GM12878 (cell line): ENCODE results near the gene SPAG16. TPM values are rescaled to one million over a fixed set of nuclear protein-coding genes. Genes with fewer than 3 reads are reported as not detected.

Experiments used
- ATAC-seq: fragments of 200-7000 bp; cut with Tn5 transposase; 3 replicates; pipeline ENCODE4 v1.9.1; 2020; ENCODE audit warnings: mild to moderate bottlenecking, moderate library complexity
- BruUV-seq: library from RNA; stranded (reverse); fragments of 400-500 nt; replicated peaks from 2 replicates; lab custom pipeline; 2021; lab: Mats Ljungman, UMichigan
- CTCF ChIA-PET: fragments of 300-600 bp; sonication (Branson Sonifier 250); formaldehyde crosslinking; extraction: SDS; loops from one replicate; lab custom pipeline; 2021; ENCODE audit warnings: inconsistent platforms; lab: Yijun Ruan, JAX
- POLR2A ChIA-PET: fragments of 350-600 bp; formaldehyde crosslinking; extraction: SDS; loops from one replicate; lab custom pipeline; 2021; ENCODE audit warnings: inconsistent platforms; lab: Charles Lee
- RAD21 ChIA-PET: fragments of 300-600 bp; sonication (Branson Sonifier 250); formaldehyde crosslinking; loops from one replicate; lab custom pipeline; 2023; ENCODE audit warnings: antibody characterized with exemption; ENCODE audit not compliant: unreplicated experiment; lab: Charles Lee
- SMC1A ChIA-PET: fragments of 300-600 bp; sonication (Branson Sonifier 250); formaldehyde crosslinking; loops from one replicate; lab custom pipeline; 2023; ENCODE audit not compliant: unreplicated experiment, uncharacterized antibody; lab: Charles Lee
- DNase-seq: peaks from one replicate; pipeline ENCODE4 v3.0.0-alpha.2; 2011; ENCODE audit warnings: low read depth, low spot score
- FAIRE-seq: peaks from 3 replicates; lab custom pipeline; 2011; peaks lifted over from hg19 to GRCh38; lab: Jason Lieb, UNC
- H2AFZ ChIP-seq: 2 replicates; pipeline ENCODE4 v1.6.0; 2011; ENCODE audit warnings: low read depth, low read length, control low read depth; ENCODE audit not compliant: control insufficient read depth
- H3K27ac ChIP-seq: 2 replicates; pipeline ENCODE4 v1.5.1; 2011; ENCODE audit warnings: control low read depth; ENCODE audit not compliant: control insufficient read depth, insufficient read depth
- H3K27me3 ChIP-seq, 2 experiments: replicated peaks in 1 of 2; 2 replicates each; pipeline versions ENCODE4 v1.6.0 to v1.6.1; 2011; ENCODE audit warnings: low read length in 1 of 2; ENCODE audit not compliant: control insufficient read depth in 2 of 2, insufficient read depth in 2 of 2
- H3K36me3 ChIP-seq, 2 experiments: 2 replicates each; pipeline ENCODE4 v1.5.1; 2011; ENCODE audit warnings: low read length in 1 of 2; ENCODE audit not compliant: control insufficient read depth in 2 of 2, insufficient read depth in 2 of 2
- H3K4me1 ChIP-seq: 2 replicates; pipeline ENCODE4 v1.6.1; 2011; ENCODE audit warnings: mild to moderate bottlenecking, low read length, moderate library complexity, mixed read lengths; ENCODE audit not compliant: control insufficient read depth, insufficient read depth
- H3K4me2 ChIP-seq: 2 replicates; pipeline ENCODE4 v1.6.0; 2011; ENCODE audit warnings: control low read depth; ENCODE audit not compliant: control insufficient read depth, insufficient read depth
- H3K4me3 ChIP-seq: fragments of 200-600 bp; sonication (generic); 2 replicates; pipeline ENCODE4 v1.5.1; 2016
- H3K79me2 ChIP-seq: 2 replicates; pipeline ENCODE4 v1.6.0; 2011; ENCODE audit warnings: low read length; ENCODE audit not compliant: control insufficient read depth, insufficient read depth
- H3K9ac ChIP-seq: 2 replicates; pipeline ENCODE4 v1.8.0; 2011; ENCODE audit warnings: low read length, control low read depth, mixed read lengths; ENCODE audit not compliant: control insufficient read depth, insufficient read depth
- H3K9me3 ChIP-seq: replicated peaks from 3 replicates; pipeline ENCODE4 v1.5.1; 2011; ENCODE audit warnings: mild to moderate bottlenecking, low read length; ENCODE audit not compliant: control insufficient read depth, insufficient read depth
- H4K20me1 ChIP-seq: 2 replicates; pipeline ENCODE4 v1.6.0; 2011; ENCODE audit not compliant: control insufficient read depth, insufficient read depth
- BACH1 ChIP-seq: fragments of 450-650 bp; IDR thresholded peaks from 2 replicates; pipeline ENCODE4 v1.6.1; 2017; ENCODE audit warnings: mild to moderate bottlenecking, borderline replicate concordance
- CBFB ChIP-seq: IDR thresholded peaks from 2 replicates; pipeline ENCODE4 v1.6.1; 2016; ENCODE audit warnings: antibody characterized with exemption, low read depth
- ESRRA ChIP-seq: IDR thresholded peaks from 2 replicates; pipeline ENCODE4 v1.6.1; 2012; ENCODE audit warnings: mild to moderate bottlenecking, low read length, improper control_type of control experiment
- FOXM1 ChIP-seq: IDR thresholded peaks from 2 replicates; pipeline ENCODE4 v1.6.1; 2012; ENCODE audit warnings: low read depth, mild to moderate bottlenecking, inconsistent platforms, low read length, moderate library complexity
- GABPA ChIP-seq: IDR thresholded peaks from 2 replicates; pipeline ENCODE4 v1.6.1; 2014; ENCODE audit warnings: antibody characterized with exemption, low read depth, mild to moderate bottlenecking, inconsistent platforms
- MYC ChIP-seq: IDR thresholded peaks from 2 replicates; pipeline ENCODE4 v1.6.1; 2011; ENCODE audit warnings: mild to moderate bottlenecking, low read length, moderate library complexity, inconsistent platforms; ENCODE audit not compliant: insufficient read depth, insufficient replicate concordance, insufficient read length, severe bottlenecking
- NBN ChIP-seq: fragments of 450-650 bp; IDR thresholded peaks from 2 replicates; pipeline ENCODE4 v1.6.1; 2016
- NFXL1 ChIP-seq: fragments of 450-650 bp; IDR thresholded peaks from 2 replicates; pipeline ENCODE4 v1.6.1; 2017; ENCODE audit warnings: antibody characterized with exemption, mild to moderate bottlenecking, borderline replicate concordance
- PML ChIP-seq: IDR thresholded peaks from 2 replicates; pipeline ENCODE4 v1.6.1; 2012; ENCODE audit warnings: low read length, inconsistent platforms
- RB1 ChIP-seq: fragments of 450-650 bp; formaldehyde crosslinking; IDR thresholded peaks from 2 replicates; pipeline ENCODE4 v1.6.1; 2017; ENCODE audit warnings: mild to moderate bottlenecking, borderline replicate concordance
- RBBP5 ChIP-seq: fragments of 200-600 bp; sonication (generic); conservative IDR thresholded peaks from 2 replicates; pipeline ENCODE4 v1.6.1; 2016
- SREBF1 ChIP-seq: IDR thresholded peaks from 2 replicates; pipeline ENCODE4 v1.6.1; 2012; ENCODE audit warnings: mild to moderate bottlenecking, low read length
- SUPT20H ChIP-seq: IDR thresholded peaks from 2 replicates; pipeline ENCODE4 v1.6.1; 2011; ENCODE audit warnings: low read depth, mild to moderate bottlenecking, low read length, moderate library complexity, borderline replicate concordance; ENCODE audit not compliant: control insufficient read depth
- TCF3 ChIP-seq: IDR thresholded peaks from 2 replicates; pipeline ENCODE4 v1.6.1; 2012; ENCODE audit warnings: low read depth, mild to moderate bottlenecking, low read length, borderline replicate concordance; ENCODE audit not compliant: insufficient read depth
- ZBED1 ChIP-seq: IDR thresholded peaks from 2 replicates; pipeline ENCODE4 v1.6.1; 2016; ENCODE audit warnings: borderline replicate concordance
- WGBS: methylation state at CpG from one replicate; pipeline ENCODE4 v1.1.6; 2016; ENCODE audit warnings: low lambda C conversion rate; ENCODE audit not compliant: insufficient replicate concordance, insufficient coverage; ENCODE audit errors: missing lambda C conversion rate; 5-methylcytosine and 5-hydroxymethylcytosine counted together
- in situ Hi-C: fragments of 300-500 bp; cut with MboI; formaldehyde crosslinking; loops from 9 replicates; pipeline ENCODE4 v1.14.3; 2018; ENCODE audit warnings: mixed read lengths
- intact Hi-C: fragments of 100-400 bp; cut with micrococcal nuclease; formaldehyde crosslinking; loops from one replicate; pipeline ENCODE4 v1.14.2; 2022; ENCODE audit not compliant: unreplicated experiment
- polyA plus RNA-seq, 11 experiments: library from polyadenylated mRNA; depleted of rRNA in 4 of 11; unstranded in 6 of 11; stranded (reverse) in 5 of 11; fragments of >200 nt; fragmentation: Nextera tagmentation in 4 of 11; fragmentation: Illumina TruSeq in 1 of 11; extraction: Ambion mirVana in 4 of 11; extraction: Trizol in 1 of 11; gene quantifications; 1 replicate in 1 of 11; 2 replicates in 10 of 11; pipeline versions ENCODE4 v1.2.1 to v1.2.3, GENCODE V29; 2011 to 2016; ENCODE audit warnings: inconsistent platforms in 2 of 11, missing spikeins in 2 of 11, low read depth in 1 of 11
- total RNA-seq, 4 experiments: library from RNA; depleted of rRNA in 3 of 4; stranded (reverse); fragments of >200 nt in 3 of 4; fragmentation: Illumina TruSeq in 1 of 4; extraction: Trizol in 1 of 4; gene quantifications; 2 replicates each; pipeline versions ENCODE4 v1.2.1 to v1.2.3, GENCODE V29; 2013 to 2021
- TF ChIP-seq, protein P1 (sequence below): IDR thresholded peaks from 2 replicates; pipeline ENCODE4 v1.6.1; 2012; ENCODE audit warnings: low read depth, low read length, improper control_type of control experiment

Gene SPAG16
- total and polyA plus RNA-seq, 10 of the 15 experiments (the other 5 are each of a cell fraction or from before 2014, with no cell fraction given), result 6.0 to 25.0 (median 15.2) TPM

DNA sequence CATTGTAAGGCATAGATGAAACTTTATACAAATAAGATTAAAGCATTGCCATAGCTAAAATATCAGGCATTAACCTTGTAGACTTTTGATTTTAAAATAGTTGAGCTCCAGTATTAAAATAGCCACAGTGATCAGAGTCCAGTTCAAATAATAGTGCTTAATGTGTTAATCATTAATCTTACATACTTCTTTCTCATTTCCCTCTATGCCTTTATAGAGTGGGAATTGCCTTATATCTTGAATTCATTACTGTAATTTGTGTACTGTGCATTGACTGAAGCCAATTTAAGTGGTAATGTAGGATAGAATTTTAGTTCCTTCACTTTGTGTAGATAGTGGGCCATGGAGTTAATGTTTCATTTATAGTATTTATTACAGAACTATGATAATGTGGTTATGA is 577.4 kb downstream of the SPAG16 start:
- in situ Hi-C loops, result no loop called here
- no peak for FAIRE-seq

DNA sequence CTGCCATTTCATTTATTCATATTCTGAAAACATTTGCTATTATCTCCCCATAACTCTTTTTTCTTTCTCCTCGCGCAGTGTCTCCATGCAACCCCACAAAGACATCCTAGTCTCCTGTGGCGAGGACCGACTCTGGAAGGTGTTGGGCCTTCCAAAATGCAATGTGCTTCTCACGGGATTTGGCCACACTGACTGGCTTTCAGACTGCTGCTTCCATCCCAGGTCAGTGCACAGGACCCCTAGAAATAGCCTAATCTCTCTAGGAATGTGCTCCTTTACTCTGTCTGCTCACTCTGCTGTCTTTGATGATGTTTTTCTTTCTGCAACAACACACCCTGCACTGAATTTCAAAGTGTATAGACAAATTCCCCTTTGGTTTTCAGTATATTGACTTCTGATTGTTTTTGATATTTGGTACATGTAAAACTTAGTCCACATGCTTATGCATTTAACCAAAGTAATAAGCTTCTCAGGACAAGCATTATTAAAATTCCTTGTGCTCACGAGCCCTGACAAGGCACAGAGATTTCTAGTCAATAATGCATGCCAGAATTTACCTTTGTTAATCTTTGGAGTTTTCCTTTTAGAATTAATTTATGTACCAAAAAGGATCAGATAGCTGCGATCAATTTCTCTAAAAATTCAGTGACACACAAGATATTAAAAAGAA is 578.3 kb downstream of the SPAG16 start:
- Histone ChIP-seq H3K9me3 (no peaks in the 10 kb centered on the region), H4K20me1 (no peaks in the 10 kb centered on the region), H3K4me1 (no peaks in the 10 kb centered on the region), H3K36me3 (no peaks in the 10 kb centered on the region), H3K9ac (no peak overlapping the region), H3K27ac (no peak overlapping the region), H3K27me3 (no peaks in the 10 kb centered on the region), H2AFZ (no peak overlapping the region), H3K4me2 (no peak overlapping the region), H3K4me3 (no peak overlapping the region), H3K79me2 (no peaks in the 10 kb centered on the region)
- no TSS peak for BruUV-seq
- POLR2A ChIA-PET, result no interaction called here
- in situ Hi-C loops (no loop called here), intact Hi-C loops (no loop called here)
- no peak for TF ChIP-seq NBN
- no peak for TF ChIP-seq RBBP5
- no peak for TF ChIP-seq ZBED1
- TF ChIP-seq TCF3, result no peak
- TF ChIP-seq FOXM1, result no peak
- TF ChIP-seq, protein P1, sequence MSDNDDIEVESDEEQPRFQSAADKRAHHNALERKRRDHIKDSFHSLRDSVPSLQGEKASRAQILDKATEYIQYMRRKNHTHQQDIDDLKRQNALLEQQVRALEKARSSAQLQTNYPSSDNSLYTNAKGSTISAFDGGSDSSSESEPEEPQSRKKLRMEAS, result no peak
- TF ChIP-seq SREBF1, result no peak
- no peak for TF ChIP-seq RB1
- TF ChIP-seq MYC, result no peak
- no peak for TF ChIP-seq PML
- no peak for TF ChIP-seq NFXL1
- TF ChIP-seq ESRRA, result no peak
- TF ChIP-seq CBFB, result no peak
- FAIRE-seq (no peak), DNase-seq (no peak), ATAC-seq (no peak)
- RAD21 ChIA-PET, result no interaction called here
- CTCF ChIA-PET, result no interaction called here
- WGBS, result 44% methylated on average over 7 of the region's 7 CpGs
- SMC1A ChIA-PET, result no interaction called here

More for the DNA sequence above, 577.4 kb downstream of the SPAG16 start:
- TF ChIP-seq GABPA (no peak), SUPT20H (no peak), BACH1 (no peak)
- H3K9me3 ChIP-seq, result no peaks in the 10 kb centered on the region
- no peak overlapping the region for H3K27ac ChIP-seq
- H3K4me3 ChIP-seq, result no peak overlapping the region
- no peaks in the 10 kb centered on the region for H3K79me2 ChIP-seq
- no peak for DNase-seq
- no peaks in the 10 kb centered on the region for H3K4me1 ChIP-seq
- BruUV-seq, result no TSS peak
- intact Hi-C loops, result no loop called here
- no peak overlapping the region for H2AFZ ChIP-seq
- no peaks in the 10 kb centered on the region for H4K20me1 ChIP-seq
- no peak overlapping the region for H3K9ac ChIP-seq
- SMC1A ChIA-PET, result no interaction called here
- no peak for ATAC-seq
- POLR2A ChIA-PET, result no interaction called here
- no peak overlapping the region for H3K4me2 ChIP-seq
- RAD21 ChIA-PET, result no interaction called here
- no peaks in the 10 kb centered on the region for H3K36me3 ChIP-seq
- CTCF ChIA-PET, result no interaction called here
- no peaks in the 10 kb centered on the region for H3K27me3 ChIP-seq
